K562 treated with DMSO at 1 percent for 24 hours (cell line): ENCODE data around the gene BBS4. TPM values are rescaled to one million over a fixed set of nuclear protein-coding genes. Genes with fewer than 3 reads are reported as not detected.

ENCODE experiments used
- total RNA-seq: library from RNA; unstranded; fragments of 300-600 nt; gene quantifications from 2 replicates; pipeline ENCODE4 v1.2.3, GENCODE V29; 2022; ENCODE audit warnings: low read depth; ENCODE audit not compliant: insufficient read depth

The BBS4 gene, protein sequence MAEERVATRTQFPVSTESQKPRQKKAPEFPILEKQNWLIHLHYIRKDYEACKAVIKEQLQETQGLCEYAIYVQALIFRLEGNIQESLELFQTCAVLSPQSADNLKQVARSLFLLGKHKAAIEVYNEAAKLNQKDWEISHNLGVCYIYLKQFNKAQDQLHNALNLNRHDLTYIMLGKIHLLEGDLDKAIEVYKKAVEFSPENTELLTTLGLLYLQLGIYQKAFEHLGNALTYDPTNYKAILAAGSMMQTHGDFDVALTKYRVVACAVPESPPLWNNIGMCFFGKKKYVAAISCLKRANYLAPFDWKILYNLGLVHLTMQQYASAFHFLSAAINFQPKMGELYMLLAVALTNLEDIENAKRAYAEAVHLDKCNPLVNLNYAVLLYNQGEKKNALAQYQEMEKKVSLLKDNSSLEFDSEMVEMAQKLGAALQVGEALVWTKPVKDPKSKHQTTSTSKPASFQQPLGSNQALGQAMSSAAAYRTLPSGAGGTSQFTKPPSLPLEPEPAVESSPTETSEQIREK
- total RNA-seq, result 24.5 and 29.6 TPM in 2 replicates

DNA sequence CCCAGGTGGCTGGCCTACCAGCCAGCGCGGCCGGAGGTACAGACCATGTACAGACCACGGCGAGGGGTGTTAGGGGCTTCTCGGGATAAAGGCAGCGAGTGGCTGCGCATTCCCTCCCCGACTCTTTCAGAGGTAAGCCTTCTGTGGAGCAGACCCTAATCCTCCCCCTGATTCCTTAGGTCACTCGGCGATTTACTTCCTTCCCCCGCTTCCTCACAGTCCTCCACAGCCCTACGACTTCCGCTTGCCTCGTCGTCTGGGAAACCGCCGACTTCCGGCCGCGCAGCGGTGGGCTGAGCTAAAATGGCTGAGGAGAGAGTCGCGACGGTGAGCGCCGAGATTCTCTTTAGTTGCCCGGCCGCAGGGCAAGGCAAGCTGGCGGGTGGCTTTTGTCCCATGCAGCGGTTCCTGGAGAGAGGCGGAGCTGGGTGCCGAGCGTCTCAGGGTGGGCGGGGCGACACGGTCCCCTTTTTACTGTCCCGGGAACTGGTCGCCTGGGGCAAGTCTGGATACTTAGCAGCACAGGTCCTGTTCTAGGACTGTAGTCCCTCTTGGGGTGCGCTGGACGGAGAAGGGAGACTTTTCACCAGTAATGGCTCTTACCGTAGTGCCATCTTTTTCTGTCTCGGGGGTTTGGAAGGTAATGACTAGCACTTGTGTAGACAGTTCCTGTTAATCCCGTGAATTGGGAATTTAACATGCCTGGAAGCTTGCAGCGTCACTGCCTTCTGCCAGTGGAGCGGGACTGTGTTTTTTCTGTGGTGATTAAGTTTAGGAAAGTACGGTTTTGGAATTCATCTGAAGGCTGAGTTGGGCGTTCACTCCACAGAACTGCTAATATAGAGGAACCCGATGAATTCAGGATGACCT, at the start of gene BBS4, which contains the start of gene HIGD2B:
BBS4 (plus strand) TSS at position 283 of the 870 bp plus-strand sequence; CDS start at position 304, 21 bp downstream.
HIGD2B (minus strand) TSS at position 258 of the 870 bp plus-strand sequence. CDS start 9,808 bp downstream, outside the sequence.

DNA sequence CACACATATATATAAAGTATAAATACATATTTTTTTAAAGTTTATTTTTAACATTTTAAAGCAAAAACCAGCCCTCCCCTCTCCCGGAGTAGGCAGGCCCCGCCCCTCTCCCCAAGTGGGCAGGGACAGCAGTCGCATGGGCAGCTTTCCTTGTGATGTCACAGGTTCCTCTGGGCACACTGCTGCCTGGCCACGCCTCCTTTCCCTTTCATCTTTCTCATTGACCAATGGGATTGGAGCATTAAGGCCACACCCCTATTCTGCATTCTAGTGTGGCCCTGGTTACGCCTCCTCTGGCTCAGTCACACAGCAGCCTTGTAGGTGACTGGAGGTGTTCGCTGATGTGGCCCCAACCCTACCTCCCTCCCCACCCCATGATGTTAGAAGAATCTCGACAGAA, 31.6 kb upstream of the BBS4 start, which contains the start of gene GOLGA6B:
GOLGA6B (plus strand) TSS at position 301 of the 400 bp plus-strand sequence; CDS start at position 342, 41 bp downstream.

DNA sequence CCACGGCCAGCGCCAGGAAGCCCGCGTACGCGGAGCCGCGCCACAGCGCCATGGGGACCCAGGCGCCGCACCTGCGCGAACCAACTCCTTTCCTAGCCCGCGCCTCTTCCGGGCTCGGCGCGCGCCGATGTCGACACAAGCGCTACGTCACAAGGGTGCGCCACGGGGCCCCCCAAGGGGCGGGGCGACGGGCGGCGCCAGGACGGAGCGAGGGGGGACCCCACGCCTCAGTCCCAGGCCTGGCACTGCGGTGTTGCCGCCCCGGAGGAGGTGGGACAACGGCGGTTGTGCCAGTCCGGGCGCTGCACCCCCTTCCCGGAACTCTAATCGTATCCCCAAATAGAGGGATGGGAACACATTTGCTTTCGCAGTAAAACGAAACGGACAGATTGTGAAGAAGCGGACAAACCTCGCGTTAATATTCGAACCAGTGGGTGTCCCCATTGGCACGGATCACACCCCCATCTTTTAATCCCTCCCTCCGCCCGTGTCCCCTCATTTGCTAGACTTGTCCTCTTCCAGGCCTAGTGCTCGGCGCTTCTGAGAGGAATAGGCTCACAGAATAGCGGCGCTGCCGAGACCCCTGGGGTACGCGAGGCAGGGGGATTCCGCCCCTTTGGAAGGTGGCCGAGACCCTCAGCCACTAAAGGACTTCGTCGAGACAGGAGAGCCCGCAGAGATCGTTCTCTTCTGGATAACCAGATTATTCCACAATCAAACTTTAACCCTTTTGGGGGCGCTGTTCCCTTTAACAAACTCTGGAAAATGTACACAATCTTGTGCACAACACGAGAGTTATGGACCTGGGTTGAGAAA, 97.8 kb downstream of the BBS4 start, which contains the start of gene ADPGK:
ADPGK (minus strand) TSS at position 119 of the 816 bp plus-strand sequence; CDS start at position 52, 67 bp downstream.

Other genes starting within 250 kb of the BBS4 start
- 19.8 and 33.2 TPM in 2 replicates for gene ARIH1, start 211.9 kb upstream of the BBS4 start, total RNA-seq
- gene GOLGA6B, start 31.5 kb upstream of the BBS4 start, total RNA-seq, result not detected in 2 replicates
- not detected in 2 replicates for gene HIGD2B, start within 50 bp of the BBS4 start, total RNA-seq
- 34.3 and 39.5 TPM in 2 replicates for gene ADPGK, start 97.6 kb downstream of the BBS4 start, total RNA-seq